Left ventricle myocardium inferior (tissue), 1 donor: ENCODE measurements around the gene KLHL36. TPM values are rescaled to one million over a fixed set of nuclear protein-coding genes. Genes with fewer than 3 reads are reported as not detected.

Experiments
- DNase-seq: peaks from one replicate; pipeline ENCODE4 v3.0.0-alpha.2; 2020
- H3K27ac ChIP-seq: fragments of 200-600 bp; replicated peaks from 2 replicates; pipeline ENCODE4 v1.8.0; 2021
- H3K27me3 ChIP-seq: fragments of 200-600 bp; 2 replicates; pipeline ENCODE4 v1.8.0; 2021; ENCODE audit warnings: low read depth
- H3K36me3 ChIP-seq: fragments of 200-600 bp; 2 replicates; pipeline ENCODE4 v1.8.0; 2021
- H3K4me1 ChIP-seq: fragments of 200-600 bp; 2 replicates; pipeline ENCODE4 v1.8.0; 2021
- H3K4me3 ChIP-seq: fragments of 200-600 bp; 2 replicates; pipeline ENCODE4 v1.8.0; 2021; ENCODE audit warnings: mild to moderate bottlenecking, moderate library complexity
- H3K9me3 ChIP-seq: fragments of 200-600 bp; replicated peaks from 2 replicates; pipeline ENCODE4 v1.8.0; 2021
- intact Hi-C: fragments of 100-400 bp; cut with micrococcal nuclease; formaldehyde crosslinking; loops from one replicate; pipeline ENCODE4 v1.11.0; 2022
- total RNA-seq: library from RNA; stranded (reverse); fragmentation: NEBNext Ultra II Directional; extraction: Animal tissue kit (Norgen Biotek cat#: 25700); gene quantifications from one replicate; pipeline ENCODE4 v1.2.1, GENCODE V29; 2021
- TF ChIP-seq, protein P1 (sequence below): fragments of 200-600 bp; IDR thresholded peaks from 2 replicates; pipeline ENCODE4 v1.8.0; 2021; ENCODE audit warnings: antibody characterized with exemption, mild to moderate bottlenecking, borderline replicate concordance
- donor health status: DM: no; HTN: yes; CAD: no; lungs with severe emphysema.

Gene KLHL36
- total RNA-seq, 1 donor from 2014 or later: 84.4 TPM

DNA sequence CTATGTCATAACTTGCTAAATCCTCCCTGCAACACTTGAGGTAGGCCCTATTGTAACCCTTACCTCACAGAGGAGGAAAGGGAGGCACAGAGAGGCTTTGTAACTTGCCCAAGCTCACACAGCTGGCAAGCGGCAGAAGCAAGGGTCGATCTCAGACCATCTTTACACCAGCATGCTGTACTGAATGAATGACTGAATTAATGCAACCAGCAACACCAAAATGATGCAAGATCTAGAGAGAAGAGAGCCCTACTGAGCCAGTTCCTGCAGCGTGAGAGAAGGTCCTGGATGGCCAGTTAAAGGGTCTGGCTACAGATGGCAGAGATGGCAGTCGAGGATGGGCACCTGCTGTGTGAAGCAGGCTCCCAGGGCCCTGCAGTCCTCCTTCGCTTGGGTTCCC lies 8.2 kb upstream of the KLHL36 start:
- no peak overlapping the region for H3K4me3 ChIP-seq
- peaks cover 40% of the 10 kb centered on the region for H3K4me1 ChIP-seq
- no peaks in the 10 kb centered on the region for H3K36me3 ChIP-seq
- H3K27ac ChIP-seq: peak overlapping the region; percentile 89
- intact Hi-C loops: no loop called here
- TF ChIP-seq, protein P1, sequence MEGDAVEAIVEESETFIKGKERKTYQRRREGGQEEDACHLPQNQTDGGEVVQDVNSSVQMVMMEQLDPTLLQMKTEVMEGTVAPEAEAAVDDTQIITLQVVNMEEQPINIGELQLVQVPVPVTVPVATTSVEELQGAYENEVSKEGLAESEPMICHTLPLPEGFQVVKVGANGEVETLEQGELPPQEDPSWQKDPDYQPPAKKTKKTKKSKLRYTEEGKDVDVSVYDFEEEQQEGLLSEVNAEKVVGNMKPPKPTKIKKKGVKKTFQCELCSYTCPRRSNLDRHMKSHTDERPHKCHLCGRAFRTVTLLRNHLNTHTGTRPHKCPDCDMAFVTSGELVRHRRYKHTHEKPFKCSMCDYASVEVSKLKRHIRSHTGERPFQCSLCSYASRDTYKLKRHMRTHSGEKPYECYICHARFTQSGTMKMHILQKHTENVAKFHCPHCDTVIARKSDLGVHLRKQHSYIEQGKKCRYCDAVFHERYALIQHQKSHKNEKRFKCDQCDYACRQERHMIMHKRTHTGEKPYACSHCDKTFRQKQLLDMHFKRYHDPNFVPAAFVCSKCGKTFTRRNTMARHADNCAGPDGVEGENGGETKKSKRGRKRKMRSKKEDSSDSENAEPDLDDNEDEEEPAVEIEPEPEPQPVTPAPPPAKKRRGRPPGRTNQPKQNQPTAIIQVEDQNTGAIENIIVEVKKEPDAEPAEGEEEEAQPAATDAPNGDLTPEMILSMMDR: no peak
- no peaks in the 10 kb centered on the region for H3K27me3 ChIP-seq
- no peak for DNase-seq
- no peaks in the 10 kb centered on the region for H3K9me3 ChIP-seq

DNA sequence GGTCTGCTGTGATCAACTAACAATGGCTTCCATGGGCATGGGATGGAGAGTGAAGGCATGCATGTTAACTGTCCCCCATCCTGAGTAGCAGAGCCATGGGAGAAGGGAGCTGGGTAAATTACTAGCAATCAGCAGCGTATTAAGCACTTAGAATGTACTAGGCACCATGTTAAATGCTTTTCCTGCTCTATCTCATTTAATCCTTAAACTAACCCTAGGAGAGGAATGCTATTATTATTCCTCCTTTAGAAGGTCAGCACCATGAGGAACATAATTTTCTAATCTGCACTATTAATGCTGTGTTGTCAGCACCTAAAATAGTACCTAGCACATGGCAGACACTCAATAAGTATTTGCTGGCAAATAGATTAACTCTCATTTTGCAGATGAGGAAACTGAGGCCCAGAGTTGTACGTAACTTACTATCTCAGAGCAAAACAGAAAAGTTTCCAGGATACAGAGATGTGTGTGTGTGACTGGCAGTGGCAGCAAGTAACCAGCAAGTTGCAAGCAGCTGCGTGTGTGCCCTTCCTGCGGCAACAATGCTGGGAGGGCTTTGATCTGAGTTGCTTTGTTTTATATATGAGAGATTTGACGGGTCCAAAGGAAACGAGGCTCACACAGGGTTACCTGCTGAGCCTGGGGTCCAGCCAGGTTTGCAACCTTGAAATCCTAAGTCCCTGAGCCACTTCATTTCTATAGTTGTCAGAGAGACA lies 6.5 kb upstream of the KLHL36 start:
- no peak for DNase-seq
- peak overlapping the region; percentile 89 for H3K27ac ChIP-seq
- H3K9me3 ChIP-seq: no peaks in the 10 kb centered on the region
- H3K4me1 ChIP-seq: peaks cover 40% of the 10 kb centered on the region
- peak overlapping the region; percentile 47 for H3K4me3 ChIP-seq
- H3K36me3 ChIP-seq: no peaks in the 10 kb centered on the region
- TF ChIP-seq, protein P1: no peak
- H3K27me3 ChIP-seq: no peaks in the 10 kb centered on the region
- intact Hi-C loops: no loop called here

DNA sequence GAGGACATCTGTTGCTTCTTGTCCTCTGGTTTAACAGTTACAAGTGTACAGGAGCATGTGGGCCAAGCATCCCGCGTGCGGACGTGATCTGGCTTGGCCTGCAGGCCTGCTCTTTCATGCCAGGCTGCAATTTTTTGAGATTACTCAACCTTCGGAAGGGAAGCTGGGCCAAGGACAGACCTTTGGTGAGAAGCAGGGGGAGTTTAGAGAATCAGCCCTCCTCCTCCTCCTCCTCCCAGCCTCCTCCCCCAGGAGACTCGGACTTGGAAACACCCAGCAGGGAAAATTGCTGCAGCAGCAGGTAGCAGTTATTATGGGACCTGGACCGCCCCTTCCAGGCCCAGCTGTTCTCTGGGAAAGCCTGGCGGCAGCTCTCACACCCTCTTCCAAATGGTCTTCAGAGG lies 5.1 kb upstream of the KLHL36 start:
- intact Hi-C loops: no loop called here
- peaks cover 51% of the 10 kb centered on the region for H3K4me1 ChIP-seq

DNA sequence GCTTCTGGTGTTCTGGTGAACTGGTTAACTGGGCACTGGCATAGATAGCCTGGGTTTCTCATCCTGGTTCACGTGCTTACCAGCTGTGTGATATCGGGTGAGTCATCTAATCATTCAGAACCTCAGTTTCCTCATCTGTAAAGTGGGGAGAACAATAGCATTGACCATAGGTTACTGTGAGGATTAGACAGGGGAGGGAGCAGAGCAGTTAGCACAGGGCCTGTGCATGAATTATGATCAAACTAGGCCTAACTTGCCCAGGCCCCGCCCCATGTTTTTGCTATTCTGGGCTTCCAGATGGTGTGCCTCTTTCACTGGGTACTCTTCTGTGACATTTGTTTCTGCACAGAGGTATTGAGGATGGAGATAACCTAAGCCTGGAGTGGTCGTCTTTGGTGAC lies 4.6 kb upstream of the KLHL36 start:
- Histone ChIP-seq H3K9me3 (no peaks in the 10 kb centered on the region), H3K27me3 (no peaks in the 10 kb centered on the region), H3K4me1 (peaks cover 51% of the 10 kb centered on the region), H3K4me3 (no peak overlapping the region), H3K36me3 (no peaks in the 10 kb centered on the region), H3K27ac (peak overlapping the region; percentile 89)
- DNase-seq: no peak
- TF ChIP-seq, protein P1: no peak
- intact Hi-C loops: no loop called here

More for the DNA sequence above, 5.1 kb upstream of the KLHL36 start:
- TF ChIP-seq, protein P1: no peak
- DNase-seq: peak; percentile 76
- peak overlapping the region; percentile 47 for H3K4me3 ChIP-seq
- H3K27me3 ChIP-seq: no peaks in the 10 kb centered on the region
- no peaks in the 10 kb centered on the region for H3K9me3 ChIP-seq
- no peaks in the 10 kb centered on the region for H3K36me3 ChIP-seq
- H3K27ac ChIP-seq: peak overlapping the region; percentile 89

DNA sequence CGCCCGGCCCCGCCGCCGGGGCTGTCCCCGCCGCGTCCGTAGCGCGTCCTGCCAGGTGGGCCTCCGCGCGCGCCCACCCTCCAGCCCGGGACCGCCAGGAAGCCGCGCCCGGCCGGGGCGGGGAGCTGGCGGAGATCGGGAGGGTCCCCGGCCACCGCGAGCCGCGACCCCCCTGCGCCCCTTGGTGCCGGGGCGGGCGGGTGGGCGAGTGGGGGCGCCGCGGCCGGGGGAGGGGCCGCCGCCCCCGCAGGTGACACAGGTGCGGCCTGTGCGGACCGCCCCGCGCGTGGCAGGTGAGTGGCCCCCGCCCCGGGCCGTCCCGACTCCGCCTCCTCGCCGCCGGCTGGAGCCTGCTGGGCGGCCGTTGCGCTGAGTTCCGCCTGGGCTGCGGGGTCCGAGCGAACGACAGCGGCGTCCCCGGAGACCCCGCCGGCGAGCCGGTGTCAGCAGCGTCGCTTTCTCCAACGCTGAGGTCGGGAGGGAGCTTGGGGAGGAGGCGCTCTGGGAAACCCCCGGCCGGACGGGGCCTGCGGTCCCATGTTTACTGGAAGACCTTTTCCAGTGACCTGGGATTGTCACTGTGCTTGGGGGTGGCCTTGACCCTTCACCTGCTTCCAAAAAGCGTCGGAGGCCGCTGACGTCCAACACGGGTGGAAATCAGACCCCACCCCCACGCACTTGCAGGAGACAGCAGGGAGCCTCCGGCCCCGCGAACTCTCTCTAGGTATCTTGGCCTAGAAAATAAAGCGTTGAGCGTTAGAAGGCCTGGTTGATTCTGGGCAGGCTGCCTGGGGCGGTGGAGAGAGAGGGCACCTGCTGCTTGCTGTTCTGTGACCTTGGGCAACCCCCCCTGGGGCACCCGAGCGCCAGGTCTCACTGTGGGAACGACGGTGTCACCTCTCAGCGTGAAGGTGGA lies 542 bp downstream of the KLHL36 start:
- Histone ChIP-seq H3K27me3 (no peaks in the 10 kb centered on the region), H3K4me1 (peaks cover 49% of the 10 kb centered on the region), H3K36me3 (peaks cover 31% of the 10 kb centered on the region), H3K9me3 (no peaks in the 10 kb centered on the region), H3K27ac (peak overlapping the region; percentile 96), H3K4me3 (peak overlapping the region; percentile 88)
- peak; percentile 69 for DNase-seq
- intact Hi-C loops: no loop called here
- TF ChIP-seq, protein P1: no peak
